C4-2B (cell line): Measurements from ENCODE around the gene MMD.
"Not testable (repeated sequence)": the region's sequence is repeated elsewhere in the genome, so short reads cannot be mapped to it uniquely, and the experiment has no call there.

ENCODE experiments used
- H3K27ac ChIP-seq: fragments of 450-650 bp; 2 replicates; pipeline ENCODE4 v1.5.1; 2017
- ZFX ChIP-seq: fragments of 450-650 bp; IDR thresholded peaks from 2 replicates; pipeline ENCODE4 v1.6.1; 2017
- TF ChIP-seq, protein P1 (sequence below): fragments of 450-650 bp; conservative IDR thresholded peaks from 2 replicates; pipeline ENCODE4 v1.5.1; 2017; ENCODE audit warnings: mild to moderate bottlenecking

MMD gene

DNA sequence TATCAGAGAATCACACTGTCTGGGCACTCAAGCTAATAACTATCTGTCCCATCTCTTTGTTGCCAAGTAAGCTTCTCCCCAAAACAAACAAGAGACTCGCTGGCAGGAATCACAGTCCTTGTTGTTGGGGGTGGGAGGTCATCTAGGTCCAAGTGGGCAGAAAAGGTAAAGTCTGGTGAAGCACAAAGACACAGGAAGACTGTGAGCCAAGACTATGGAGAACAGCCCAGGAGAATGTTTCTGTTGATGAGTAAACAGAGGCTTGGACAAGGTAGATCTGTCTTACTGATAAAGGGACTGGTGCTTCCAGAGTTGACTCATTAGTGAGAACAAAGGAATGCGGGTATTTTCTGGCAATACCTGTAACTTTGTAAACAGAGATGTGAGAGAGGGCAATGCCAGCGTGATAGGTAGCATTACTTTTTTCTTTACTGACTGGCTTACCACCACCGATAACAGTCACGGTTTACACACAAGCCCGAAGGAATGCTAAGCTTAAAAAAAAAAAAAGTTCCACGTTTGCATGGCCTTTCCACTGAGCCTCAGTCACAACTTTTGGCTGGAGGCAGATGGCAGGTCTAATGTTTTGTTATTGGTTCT is 11.5 kb upstream of the MMD start:
- TF ChIP-seq, protein P1, sequence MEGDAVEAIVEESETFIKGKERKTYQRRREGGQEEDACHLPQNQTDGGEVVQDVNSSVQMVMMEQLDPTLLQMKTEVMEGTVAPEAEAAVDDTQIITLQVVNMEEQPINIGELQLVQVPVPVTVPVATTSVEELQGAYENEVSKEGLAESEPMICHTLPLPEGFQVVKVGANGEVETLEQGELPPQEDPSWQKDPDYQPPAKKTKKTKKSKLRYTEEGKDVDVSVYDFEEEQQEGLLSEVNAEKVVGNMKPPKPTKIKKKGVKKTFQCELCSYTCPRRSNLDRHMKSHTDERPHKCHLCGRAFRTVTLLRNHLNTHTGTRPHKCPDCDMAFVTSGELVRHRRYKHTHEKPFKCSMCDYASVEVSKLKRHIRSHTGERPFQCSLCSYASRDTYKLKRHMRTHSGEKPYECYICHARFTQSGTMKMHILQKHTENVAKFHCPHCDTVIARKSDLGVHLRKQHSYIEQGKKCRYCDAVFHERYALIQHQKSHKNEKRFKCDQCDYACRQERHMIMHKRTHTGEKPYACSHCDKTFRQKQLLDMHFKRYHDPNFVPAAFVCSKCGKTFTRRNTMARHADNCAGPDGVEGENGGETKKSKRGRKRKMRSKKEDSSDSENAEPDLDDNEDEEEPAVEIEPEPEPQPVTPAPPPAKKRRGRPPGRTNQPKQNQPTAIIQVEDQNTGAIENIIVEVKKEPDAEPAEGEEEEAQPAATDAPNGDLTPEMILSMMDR, result no peak
- TF ChIP-seq ZFX, result no peak
- H3K27ac ChIP-seq, result peak overlapping the region; percentile 81; the same call in 1 of the 2 replicates

DNA sequence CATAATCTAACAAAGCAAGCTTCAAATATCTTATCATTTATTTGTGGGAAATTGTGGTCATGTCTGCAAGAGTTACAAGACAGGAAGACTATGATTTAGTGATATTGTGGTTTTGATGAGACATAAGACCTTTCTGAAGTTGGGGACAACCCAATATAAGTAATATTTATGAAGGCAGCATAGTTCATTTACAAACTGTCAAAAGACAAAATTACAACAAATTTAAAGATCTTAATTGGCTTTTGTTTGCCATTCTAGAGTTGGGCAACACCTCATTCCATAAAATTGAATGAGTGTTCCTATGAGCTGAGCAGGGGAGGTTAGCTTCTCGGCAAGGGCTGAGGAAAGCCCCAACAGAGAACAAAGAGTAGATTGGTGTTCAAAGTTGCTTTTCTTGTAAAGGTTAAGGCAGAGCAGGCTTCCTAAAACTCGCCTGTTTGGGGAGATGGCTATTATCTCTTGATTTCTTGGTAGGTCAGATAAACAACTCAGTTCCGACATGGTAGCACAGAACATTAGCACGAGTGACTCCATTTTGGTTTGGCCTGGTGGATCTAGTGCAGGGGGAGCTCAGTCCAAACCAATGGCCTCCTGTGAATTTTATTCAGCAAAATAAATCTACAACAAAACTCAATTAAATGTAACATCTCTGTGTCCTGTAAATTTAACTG is 10.9 kb upstream of the MMD start:
- TF ChIP-seq ZFX, result no peak
- TF ChIP-seq, protein P1, result no peak
- peak overlapping the region; percentile 81; the same call in 1 of the 2 replicates for H3K27ac ChIP-seq

DNA sequence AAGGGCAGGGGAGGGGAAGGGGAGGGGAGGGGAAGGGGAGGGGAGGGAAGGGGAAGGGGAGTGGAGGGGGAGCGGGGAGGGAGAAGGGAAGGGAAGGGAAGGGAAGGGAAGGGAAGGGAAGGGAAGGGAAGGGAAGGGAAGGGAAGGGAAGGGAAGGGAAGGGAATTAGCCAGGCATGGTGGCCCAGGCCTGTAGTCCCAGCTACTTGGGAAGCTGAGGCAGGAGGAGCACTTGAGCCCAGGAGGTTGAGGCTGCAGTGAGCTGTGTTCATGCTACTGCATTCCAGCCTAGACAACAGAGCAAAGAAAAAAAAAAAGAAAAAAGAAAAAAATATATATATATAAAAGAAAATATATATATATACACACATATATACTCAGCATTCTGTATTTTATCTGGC is 10.3 kb upstream of the MMD start:
- H3K27ac ChIP-seq, result not testable (repeated sequence)

DNA sequence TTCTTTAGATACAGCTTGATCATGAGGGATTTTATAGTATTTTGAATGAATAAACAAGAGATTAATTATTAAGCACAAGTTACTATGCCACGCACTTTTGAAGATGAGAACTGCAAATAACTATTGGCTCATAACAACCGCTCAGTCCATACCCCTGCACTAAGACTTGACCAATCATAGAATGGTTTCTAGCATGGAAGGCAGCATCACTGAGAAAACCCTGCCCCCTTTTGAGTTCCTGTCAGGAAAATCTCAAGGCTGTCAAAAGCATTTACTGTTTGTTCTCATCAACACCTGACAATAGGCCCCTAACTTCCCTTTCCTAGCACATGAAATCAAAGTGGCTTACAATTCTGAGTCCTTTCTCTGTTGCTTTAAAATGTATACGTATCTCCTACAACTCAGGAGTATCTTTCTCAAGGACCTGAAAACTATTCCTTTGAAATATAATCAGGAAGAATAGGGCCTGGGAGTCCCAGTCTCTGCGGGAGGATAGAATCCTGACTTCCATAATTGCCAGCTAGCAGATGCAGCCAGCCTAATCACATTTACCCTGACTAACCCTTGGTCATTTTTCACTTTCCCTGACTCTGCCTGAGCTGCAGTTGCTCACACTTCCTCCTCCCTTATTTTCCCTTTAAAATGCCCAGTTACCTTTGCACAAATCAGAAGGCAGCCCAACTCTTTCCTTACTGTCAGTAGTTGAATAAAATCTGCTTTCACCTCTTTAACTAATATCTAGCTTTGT is 9.1 kb upstream of the MMD start:
- no peak overlapping the region for H3K27ac ChIP-seq
- TF ChIP-seq, protein P1, result no peak
- no peak for TF ChIP-seq ZFX

DNA sequence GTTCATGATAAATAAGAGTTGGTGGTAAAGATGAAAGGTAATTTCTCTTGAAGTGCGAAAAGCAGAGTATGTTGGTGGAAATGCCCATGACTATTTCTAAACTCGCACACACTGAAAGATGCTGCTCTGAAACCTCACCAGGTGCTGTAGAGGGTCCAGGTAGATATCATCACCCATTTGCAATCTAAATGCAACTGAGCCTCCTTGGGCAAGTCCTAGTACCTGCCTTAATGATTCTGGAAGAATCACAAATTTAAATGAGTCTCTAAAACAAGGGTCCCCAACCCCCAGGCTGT is 5.9 kb upstream of the MMD start:
- H3K27ac ChIP-seq, result no peak overlapping the region
- TF ChIP-seq, protein P1, result no peak
- TF ChIP-seq ZFX, result no peak

DNA sequence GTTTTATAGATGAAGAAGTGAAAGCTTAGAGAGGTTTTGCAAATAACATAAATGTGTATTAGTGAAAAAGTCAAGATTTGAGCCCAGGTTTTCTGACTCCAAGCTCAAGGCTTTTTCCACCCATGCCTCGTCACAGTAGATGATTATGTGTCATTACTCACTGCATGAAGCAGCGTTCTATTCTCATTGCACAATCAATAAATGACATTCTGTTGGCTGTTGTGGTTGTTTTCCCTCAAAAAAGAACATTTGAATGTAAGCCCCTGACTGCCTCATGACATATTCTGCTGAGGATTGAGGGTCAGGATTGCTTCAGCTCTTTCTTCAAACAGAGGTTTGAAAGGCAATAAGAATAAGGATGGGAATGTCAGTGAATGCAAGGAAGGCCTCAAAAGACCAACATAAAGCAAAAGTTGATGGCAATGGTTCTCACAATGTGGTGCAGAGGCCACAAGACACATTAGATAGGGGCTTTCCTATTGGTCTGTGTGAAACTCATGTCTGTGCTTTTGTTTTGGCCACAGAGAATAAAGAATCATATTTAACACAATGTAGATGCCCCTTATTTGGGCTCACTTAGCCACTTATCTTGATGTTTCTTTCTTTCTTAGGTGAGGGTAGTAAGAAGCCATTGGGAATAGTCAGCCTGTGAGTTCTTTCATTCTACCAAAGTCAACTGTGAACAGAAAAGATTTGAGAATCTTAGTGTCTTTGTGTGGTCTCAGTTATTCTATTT is 5.4 kb upstream of the MMD start:
- H3K27ac ChIP-seq, result no peak overlapping the region
- TF ChIP-seq, protein P1, result no peak
- TF ChIP-seq ZFX, result no peak

DNA sequence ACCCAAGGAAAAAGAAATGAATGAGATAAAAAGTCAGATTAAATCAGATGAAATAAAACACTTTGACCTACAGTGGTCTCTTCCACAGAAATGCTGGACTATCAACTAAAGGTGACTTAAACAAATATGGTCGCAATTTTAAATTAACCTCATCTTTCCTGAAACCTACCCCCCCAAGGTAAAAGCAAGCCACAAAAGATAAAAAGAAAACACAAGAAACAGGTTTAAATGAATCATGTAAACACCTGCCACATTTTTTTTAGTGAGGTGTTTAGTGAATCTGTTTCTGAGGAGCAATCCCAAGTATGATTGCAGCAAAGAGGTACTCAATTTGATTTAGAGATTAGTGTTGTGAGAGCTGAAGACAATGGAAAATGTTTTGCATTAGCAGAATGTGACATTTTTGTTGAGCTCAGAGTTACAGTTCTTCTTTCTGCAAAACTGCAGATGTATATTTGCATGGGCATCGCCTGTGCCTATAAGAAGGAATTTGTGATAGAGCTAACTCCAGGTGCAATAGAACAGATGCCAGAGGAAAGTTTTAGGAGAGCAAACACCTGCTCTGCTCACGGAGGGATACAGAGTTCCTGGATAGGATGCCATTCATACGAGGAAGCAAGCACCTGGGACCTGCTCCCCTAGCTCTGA is 3.4 kb upstream of the MMD start:
- TF ChIP-seq, protein P1, result no peak
- TF ChIP-seq ZFX, result no peak
- H3K27ac ChIP-seq, result no peak overlapping the region
